Glutamatergic neuron (in vitro differentiated cells): Measurements from ENCODE around the gene MRPL41. TPM values are rescaled to one million over a fixed set of nuclear protein-coding genes. Genes with fewer than 3 reads are reported as not detected.
"Not testable (repeated sequence)": the region's sequence is repeated elsewhere in the genome, so short reads cannot be mapped to it uniquely, and the experiment has no call there.

Source experiments
- DNase-seq: peaks from one replicate; pipeline ENCODE4 v3.0.0; 2022
- H3K27ac Mint-ChIP-seq: one replicate; pipeline ENCODE4 v1.8.0; 2020; ENCODE audit warnings: mild to moderate bottlenecking, mixed read lengths, inconsistent platforms; ENCODE audit not compliant: unreplicated experiment
- H3K27me3 Mint-ChIP-seq: one replicate; pipeline ENCODE4 v1.8.0; 2020; ENCODE audit warnings: mild to moderate bottlenecking, moderate library complexity, mixed read lengths, inconsistent platforms; ENCODE audit not compliant: unreplicated experiment
- H3K36me3 Mint-ChIP-seq: one replicate; pipeline ENCODE4 v1.8.0; 2020; ENCODE audit warnings: mild to moderate bottlenecking, mixed read lengths, inconsistent platforms; ENCODE audit not compliant: unreplicated experiment
- H3K4me1 Mint-ChIP-seq: one replicate; pipeline ENCODE4 v1.8.0; 2020; ENCODE audit warnings: mild to moderate bottlenecking, low read depth, mixed read lengths, inconsistent platforms; ENCODE audit not compliant: unreplicated experiment
- H3K4me3 Mint-ChIP-seq: one replicate; pipeline ENCODE4 v1.8.0; 2020; ENCODE audit warnings: mild to moderate bottlenecking, mixed read lengths, inconsistent platforms; ENCODE audit not compliant: unreplicated experiment
- H3K9me3 Mint-ChIP-seq: one replicate; pipeline ENCODE4 v1.8.0; 2020; ENCODE audit warnings: mild to moderate bottlenecking, moderate library complexity, mixed read lengths, inconsistent platforms; ENCODE audit not compliant: unreplicated experiment
- total RNA-seq: library from RNA; stranded (reverse); fragmentation: NEBNext Ultra II Directional; extraction: Animal tissue kit (Norgen Biotek cat#: 25700); gene quantifications from one replicate; pipeline ENCODE4 v1.2.1, GENCODE V29; 2021; ENCODE audit not compliant: unreplicated experiment
- TF ChIP-seq, protein P1 (sequence below): fragments of 200-600 bp; sonication (generic); IDR thresholded peaks from one replicate; pipeline ENCODE4 v1.5.0; 2021; ENCODE audit not compliant: partially characterized antibody, unreplicated experiment

Gene MRPL41
- total RNA-seq, 1 donor from 2014 or later: 48.9 TPM

DNA sequence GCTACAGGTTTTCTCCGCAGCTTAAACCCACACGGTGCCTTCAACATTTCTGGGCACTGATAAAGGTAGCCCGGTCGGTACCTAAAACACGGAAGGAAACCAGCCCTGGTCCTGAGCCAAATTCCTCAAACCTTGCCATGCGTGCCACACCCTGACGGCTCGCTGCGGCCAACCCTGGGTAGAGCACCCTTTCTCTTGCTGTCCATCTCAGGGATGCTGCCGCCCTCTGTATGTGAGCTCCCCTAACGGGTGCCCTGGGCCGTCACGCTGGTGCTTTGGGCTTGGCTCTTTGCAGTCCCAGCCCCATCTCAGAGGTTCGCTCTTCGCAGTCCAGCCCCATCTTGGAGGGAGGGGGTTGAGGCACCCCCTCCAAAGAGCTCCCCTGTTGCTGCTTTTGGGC is 45.4 kb upstream of the MRPL41 start:
- TF ChIP-seq, protein P1, sequence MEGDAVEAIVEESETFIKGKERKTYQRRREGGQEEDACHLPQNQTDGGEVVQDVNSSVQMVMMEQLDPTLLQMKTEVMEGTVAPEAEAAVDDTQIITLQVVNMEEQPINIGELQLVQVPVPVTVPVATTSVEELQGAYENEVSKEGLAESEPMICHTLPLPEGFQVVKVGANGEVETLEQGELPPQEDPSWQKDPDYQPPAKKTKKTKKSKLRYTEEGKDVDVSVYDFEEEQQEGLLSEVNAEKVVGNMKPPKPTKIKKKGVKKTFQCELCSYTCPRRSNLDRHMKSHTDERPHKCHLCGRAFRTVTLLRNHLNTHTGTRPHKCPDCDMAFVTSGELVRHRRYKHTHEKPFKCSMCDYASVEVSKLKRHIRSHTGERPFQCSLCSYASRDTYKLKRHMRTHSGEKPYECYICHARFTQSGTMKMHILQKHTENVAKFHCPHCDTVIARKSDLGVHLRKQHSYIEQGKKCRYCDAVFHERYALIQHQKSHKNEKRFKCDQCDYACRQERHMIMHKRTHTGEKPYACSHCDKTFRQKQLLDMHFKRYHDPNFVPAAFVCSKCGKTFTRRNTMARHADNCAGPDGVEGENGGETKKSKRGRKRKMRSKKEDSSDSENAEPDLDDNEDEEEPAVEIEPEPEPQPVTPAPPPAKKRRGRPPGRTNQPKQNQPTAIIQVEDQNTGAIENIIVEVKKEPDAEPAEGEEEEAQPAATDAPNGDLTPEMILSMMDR: no peak
- H3K36me3 Mint-ChIP-seq: peaks cover 30% of the 10 kb centered on the region
- peaks cover 19% of the 10 kb centered on the region for H3K9me3 Mint-ChIP-seq

DNA sequence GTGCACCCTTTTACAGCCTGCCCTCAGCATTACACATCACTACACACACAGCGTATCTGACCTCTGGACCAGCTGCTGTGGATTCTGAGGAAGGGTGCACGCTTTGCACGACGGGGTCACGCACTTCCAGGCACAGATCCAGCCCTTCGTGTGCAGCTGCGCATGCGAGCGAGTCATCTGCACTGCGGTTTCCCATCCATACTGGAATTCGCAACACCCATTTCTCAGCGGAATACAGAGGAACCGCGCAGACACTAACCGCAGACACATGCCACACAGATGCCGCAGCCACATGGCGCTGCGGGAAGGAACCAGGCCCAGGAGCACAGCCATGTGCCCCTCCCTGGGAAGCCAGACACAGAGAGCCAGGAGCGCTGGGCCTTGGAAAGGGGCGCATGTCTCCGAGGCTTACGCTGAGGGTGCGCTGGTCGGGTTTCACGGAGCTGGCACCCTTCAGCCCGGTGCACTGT is 44.9 kb upstream of the MRPL41 start:
- TF ChIP-seq, protein P1: no peak
- peaks cover 2% of the 10 kb centered on the region for H3K4me1 Mint-ChIP-seq
- H3K36me3 Mint-ChIP-seq: peaks cover 27% of the 10 kb centered on the region
- H3K27ac Mint-ChIP-seq: no peak overlapping the region
- H3K9me3 Mint-ChIP-seq: peaks cover 16% of the 10 kb centered on the region
- DNase-seq: no peak
- H3K27me3 Mint-ChIP-seq: peaks cover 18% of the 10 kb centered on the region
- H3K4me3 Mint-ChIP-seq: no peak overlapping the region

More for the DNA sequence above, 45.4 kb upstream of the MRPL41 start:
- no peak overlapping the region for H3K27ac Mint-ChIP-seq
- peaks cover 21% of the 10 kb centered on the region for H3K27me3 Mint-ChIP-seq
- DNase-seq: no peak
- H3K4me3 Mint-ChIP-seq: no peak overlapping the region
- H3K4me1 Mint-ChIP-seq: peaks cover 2% of the 10 kb centered on the region

DNA sequence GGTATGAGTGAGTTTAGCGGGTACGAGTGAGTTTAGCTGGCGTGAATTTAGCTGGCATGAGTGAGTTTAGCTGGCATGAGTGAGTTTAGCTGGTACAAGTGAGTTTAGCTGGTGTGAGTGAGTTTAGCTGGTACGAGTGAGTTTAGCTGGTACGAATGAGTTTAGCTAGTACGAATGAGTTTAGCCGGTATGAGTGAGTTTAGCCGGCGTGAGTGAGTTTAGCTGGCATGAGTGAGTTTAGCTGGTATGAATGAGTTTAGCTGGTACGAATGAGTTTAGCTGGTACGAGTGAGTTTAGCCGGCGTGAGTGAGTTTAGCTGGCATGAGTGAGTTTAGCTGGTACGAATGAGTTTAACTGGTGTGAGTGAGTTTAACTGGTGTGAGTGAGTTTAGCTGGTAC is 42.5 kb upstream of the MRPL41 start:
- no peak overlapping the region for H3K27ac Mint-ChIP-seq
- peaks cover 10% of the 10 kb centered on the region for H3K9me3 Mint-ChIP-seq
- TF ChIP-seq, protein P1: no peak
- no peak overlapping the region for H3K4me3 Mint-ChIP-seq
- H3K27me3 Mint-ChIP-seq: peaks cover 3% of the 10 kb centered on the region
- no peak for DNase-seq
- H3K4me1 Mint-ChIP-seq: no peaks in the 10 kb centered on the region
- peaks cover 18% of the 10 kb centered on the region for H3K36me3 Mint-ChIP-seq

DNA sequence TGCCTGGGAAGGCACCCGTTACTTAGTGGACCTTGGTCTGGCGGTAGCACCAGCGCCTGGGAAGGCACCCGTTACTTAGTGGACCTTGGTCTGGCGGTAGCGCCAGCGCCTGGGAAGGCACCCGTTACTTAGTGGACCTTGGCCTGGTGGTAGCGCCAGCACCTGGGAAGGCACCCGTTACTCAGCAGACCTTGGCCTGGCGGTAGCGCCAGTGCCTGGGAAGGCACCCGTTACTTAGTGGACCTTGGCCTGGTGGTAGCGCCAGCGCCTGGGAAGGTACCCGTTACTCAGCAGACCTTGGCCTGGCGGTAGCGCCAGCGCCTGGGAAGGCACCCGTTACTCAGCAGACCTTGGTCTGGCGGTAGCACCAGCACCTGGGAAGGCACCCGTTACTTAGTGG is 40.6 kb upstream of the MRPL41 start:
- H3K27ac Mint-ChIP-seq, H3K4me1 Mint-ChIP-seq, DNase-seq, H3K9me3 Mint-ChIP-seq, H3K27me3 Mint-ChIP-seq, H3K4me3 Mint-ChIP-seq: not testable (repeated sequence)
- peaks cover 18% of the 10 kb centered on the region for H3K36me3 Mint-ChIP-seq

DNA sequence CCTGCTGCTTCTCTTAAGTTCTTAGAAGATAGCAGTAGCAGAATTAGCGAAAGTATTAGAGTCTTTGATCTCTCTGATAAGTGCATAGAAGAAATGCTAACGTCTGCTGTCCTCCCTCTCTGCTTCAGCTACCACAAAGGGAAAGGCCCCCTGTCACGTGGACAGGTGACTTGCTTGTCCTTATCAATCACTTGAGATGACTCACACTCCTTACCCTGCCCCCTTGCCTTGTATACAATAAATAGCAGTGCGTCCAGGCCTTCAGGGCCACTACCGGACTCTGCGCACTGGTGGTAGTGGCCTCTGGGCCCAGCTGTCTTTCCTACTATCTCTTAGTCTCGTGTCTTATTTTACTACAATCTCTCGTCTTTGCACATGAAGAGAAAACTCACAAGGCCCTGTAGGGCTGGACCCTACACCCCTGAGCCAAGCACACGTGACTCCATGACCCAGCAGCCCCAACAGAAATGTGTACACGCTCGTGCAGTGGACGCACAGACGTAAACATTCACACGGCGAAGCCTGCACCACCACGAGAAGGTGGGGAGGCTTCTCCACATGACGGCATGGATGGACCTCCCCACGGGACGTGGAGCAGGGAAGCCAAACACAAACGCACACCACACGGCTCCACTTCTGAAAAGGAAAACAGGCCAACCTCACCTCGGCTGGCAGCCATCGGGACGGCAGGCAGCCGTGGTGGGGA is 39.8 kb upstream of the MRPL41 start:
- no peak for DNase-seq
- TF ChIP-seq, protein P1: no peak
- Mint-ChIP-seq H3K27ac (no peak overlapping the region), H3K36me3 (peaks cover 12% of the 10 kb centered on the region), H3K4me1 (no peaks in the 10 kb centered on the region), H3K4me3 (no peak overlapping the region), H3K27me3 (peaks cover 3% of the 10 kb centered on the region), H3K9me3 (peaks cover 10% of the 10 kb centered on the region)

DNA sequence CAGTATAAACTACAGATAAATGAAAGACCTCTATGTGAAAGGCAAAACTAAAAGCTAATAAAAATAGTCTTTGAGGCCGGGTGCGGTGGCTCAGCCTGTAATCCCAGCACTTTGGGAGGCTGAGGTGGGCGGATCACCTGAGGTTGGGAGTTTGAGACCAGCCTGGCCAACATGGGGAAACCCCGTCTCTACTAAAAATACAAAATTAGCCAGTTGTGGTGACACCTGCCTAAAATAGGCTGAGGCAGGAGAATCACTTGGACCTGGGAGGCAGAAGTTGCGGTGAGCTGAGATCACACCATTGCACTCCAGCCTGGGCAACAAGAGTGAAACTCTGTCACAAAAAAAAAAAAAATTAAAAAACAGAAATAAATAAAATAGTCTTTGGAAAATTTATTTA is 38.5 kb upstream of the MRPL41 start:
- H3K4me1 Mint-ChIP-seq, H3K27me3 Mint-ChIP-seq, H3K27ac Mint-ChIP-seq, DNase-seq, H3K9me3 Mint-ChIP-seq, H3K4me3 Mint-ChIP-seq: not testable (repeated sequence)
- peaks cover 12% of the 10 kb centered on the region for H3K36me3 Mint-ChIP-seq

DNA sequence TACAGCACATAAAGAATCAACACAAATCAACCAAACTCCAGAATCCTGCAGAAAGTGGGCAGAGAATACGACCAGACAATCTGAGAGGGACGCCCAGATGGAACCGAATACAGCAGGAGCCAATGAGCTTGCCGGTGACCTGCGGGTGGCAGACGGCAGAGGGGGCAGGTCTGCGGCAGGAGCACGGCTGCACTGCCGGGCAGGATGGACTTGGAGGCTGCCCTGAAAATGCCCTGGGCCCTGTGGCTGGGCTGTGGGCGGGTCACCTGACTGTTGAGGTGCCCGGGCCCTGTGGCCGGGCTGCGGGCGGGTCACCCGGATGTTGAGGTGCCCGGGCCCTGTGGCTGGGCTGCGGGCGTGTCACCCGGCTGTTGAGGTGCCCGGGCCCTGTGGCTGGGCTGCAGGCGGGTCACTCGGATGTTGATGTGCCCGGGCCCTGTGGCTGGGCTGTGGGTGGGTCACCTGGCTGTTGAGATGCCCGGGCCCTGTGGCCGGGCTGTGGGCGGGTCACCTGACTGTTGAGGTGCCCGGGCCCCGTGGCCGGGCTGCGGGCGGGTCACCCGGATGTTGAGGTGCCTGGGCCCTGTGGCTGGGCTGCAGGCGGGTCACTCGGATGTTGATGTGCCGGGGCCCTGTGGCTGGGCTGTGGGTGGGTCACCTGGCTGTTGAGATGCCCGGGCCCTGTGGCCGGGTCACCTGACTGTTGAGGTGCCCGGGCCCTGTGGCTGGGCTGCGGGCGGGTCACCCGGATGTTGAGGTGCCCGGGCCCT is 37.7 kb upstream of the MRPL41 start:
- H3K36me3 Mint-ChIP-seq: peaks cover 10% of the 10 kb centered on the region
- not testable (repeated sequence) for H3K9me3 Mint-ChIP-seq, H3K27ac Mint-ChIP-seq, H3K27me3 Mint-ChIP-seq, H3K4me1 Mint-ChIP-seq, DNase-seq, H3K4me3 Mint-ChIP-seq
